Parathyroid adenoma (tissue), 2 donors: ENCODE data around the gene CNGB1.

Source experiments
- H2AFZ ChIP-seq: fragments of 300-600 bp; sonication (generic); one replicate; pipeline ENCODE4 v1.7.0; 2017; ENCODE audit warnings: antibody characterized with exemption, mild to moderate bottlenecking
- H3K27ac ChIP-seq: fragments of 300-600 bp; sonication (generic); one replicate; pipeline ENCODE4 v1.7.0; 2017
- H3K27me3 ChIP-seq: fragments of 300-600 bp; sonication (generic); one replicate; pipeline ENCODE4 v1.7.0; 2017; ENCODE audit warnings: low read length; ENCODE audit not compliant: control insufficient read depth, insufficient read depth
- H3K36me3 ChIP-seq: fragments of 300-600 bp; sonication (generic); one replicate; pipeline ENCODE4 v1.7.0; 2017; ENCODE audit warnings: low read length; ENCODE audit not compliant: control insufficient read depth, insufficient read depth
- H3K4me1 ChIP-seq: fragments of 300-600 bp; sonication (generic); one replicate; pipeline ENCODE4 v1.7.0; 2017; ENCODE audit warnings: control low read depth
- H3K4me2 ChIP-seq: fragments of 300-600 bp; sonication (generic); one replicate; pipeline ENCODE4 v1.7.0; 2017; ENCODE audit warnings: low read length
- H3K4me3 ChIP-seq: fragments of 300-600 bp; sonication (generic); one replicate; pipeline ENCODE4 v1.7.0; 2017; ENCODE audit warnings: low read depth, low read length
- H3K79me2 ChIP-seq: fragments of 300-600 bp; sonication (generic); one replicate; pipeline ENCODE4 v1.7.0; 2017; ENCODE audit warnings: control low read depth
- H3K9ac ChIP-seq: fragments of 300-600 bp; sonication (generic); one replicate; pipeline ENCODE4 v1.7.0; 2017; ENCODE audit warnings: mild to moderate bottlenecking
- H3K9me3 ChIP-seq: fragments of 300-600 bp; sonication (generic); one replicate; pipeline ENCODE4 v1.7.0; 2017; ENCODE audit warnings: low read length; ENCODE audit not compliant: control insufficient read depth
- CTCF ChIP-seq: fragments of 300-600 bp; sonication (generic); IDR thresholded peaks from one replicate; pipeline ENCODE4 v1.7.0; 2017; ENCODE audit warnings: antibody characterized with exemption, mild to moderate bottlenecking
- donor health status: primary hyperparathyroidism.

Gene CNGB1

GRCh38 chr16:57906382-57907316, 64.3 kb downstream of the CNGB1 start:
- H3K9me3 ChIP-seq, result no peaks in the 10 kb centered on the region
- no peaks in the 10 kb centered on the region for H3K36me3 ChIP-seq
- H3K4me1 ChIP-seq, result no peaks in the 10 kb centered on the region
- no peak overlapping the region for H2AFZ ChIP-seq
- H3K79me2 ChIP-seq, result no peaks in the 10 kb centered on the region
- peak; percentile 8 for TF ChIP-seq CTCF
- H3K4me2 ChIP-seq, result no peak overlapping the region
- no peaks in the 10 kb centered on the region for H3K27me3 ChIP-seq
- no peak overlapping the region for H3K9ac ChIP-seq
- H3K27ac ChIP-seq, result no peak overlapping the region
- no peak overlapping the region for H3K4me3 ChIP-seq

GRCh38 chr16:57904101-57904500, 66.8 kb downstream of the CNGB1 start:
- no peak overlapping the region for H3K9ac ChIP-seq
- H3K36me3 ChIP-seq, result no peaks in the 10 kb centered on the region
- H3K79me2 ChIP-seq, result no peaks in the 10 kb centered on the region
- no peak overlapping the region for H2AFZ ChIP-seq
- no peak overlapping the region for H3K4me3 ChIP-seq
- no peaks in the 10 kb centered on the region for H3K4me1 ChIP-seq
- H3K4me2 ChIP-seq, result no peak overlapping the region
- no peak for TF ChIP-seq CTCF
- H3K27ac ChIP-seq, result no peak overlapping the region
- no peaks in the 10 kb centered on the region for H3K27me3 ChIP-seq
- no peaks in the 10 kb centered on the region for H3K9me3 ChIP-seq

- Histone ChIP-seq H3K9me3 (no peaks in the 10 kb centered on the region), H3K27ac (no peak overlapping the region), H3K9ac (no peak overlapping the region), H2AFZ (no peak overlapping the region), H3K4me2 (no peak overlapping the region), H3K4me1 (no peaks in the 10 kb centered on the region), H3K36me3 (no peaks in the 10 kb centered on the region), H3K79me2 (no peaks in the 10 kb centered on the region), H3K27me3 (no peaks in the 10 kb centered on the region), H3K4me3 (no peak overlapping the region)
- no peak for TF ChIP-seq CTCF
Observed at GRCh38 chr16:57903656-57904055, 67.3 kb downstream of the CNGB1 start.

GRCh38 chr16:57901480-57902069, 69.4 kb downstream of the CNGB1 start:
- H3K27me3 ChIP-seq, result no peaks in the 10 kb centered on the region
- H3K9ac ChIP-seq, result no peak overlapping the region
- TF ChIP-seq CTCF, result no peak
- H3K36me3 ChIP-seq, result no peaks in the 10 kb centered on the region
- H3K79me2 ChIP-seq, result no peaks in the 10 kb centered on the region
- H3K4me2 ChIP-seq, result no peak overlapping the region
- no peaks in the 10 kb centered on the region for H3K9me3 ChIP-seq
- H3K4me3 ChIP-seq, result no peak overlapping the region
- no peak overlapping the region for H2AFZ ChIP-seq
- no peaks in the 10 kb centered on the region for H3K4me1 ChIP-seq
- H3K27ac ChIP-seq, result no peak overlapping the region
